SU-DHL-6 (cell line): ENCODE measurements around the gene DNAH5.

ENCODE experiments used
- H2AFZ ChIP-seq: fragments of 200-600 bp; sonication (generic); 2 replicates; pipeline ENCODE4 v1.6.1; 2014; ENCODE audit warnings: low read depth, mild to moderate bottlenecking, moderate library complexity, mixed read lengths, antibody characterized with exemption, low read length; ENCODE audit not compliant: severe bottlenecking
- H3F3A ChIP-seq: fragments of 200-600 bp; shearing (Covaris generic); 2 replicates; pipeline ENCODE4 v1.6.0; 2016; ENCODE audit warnings: antibody characterized with exemption, mild to moderate bottlenecking; ENCODE audit not compliant: insufficient read depth
- H3K27ac ChIP-seq: fragments of 200-600 bp; sonication (generic); 2 replicates; pipeline ENCODE4 v1.5.1; 2016; ENCODE audit warnings: low read depth, mild to moderate bottlenecking, low read length, moderate library complexity, mixed read lengths
- H3K27me3 ChIP-seq: fragments of 200-600 bp; sonication (generic), shearing (Covaris generic); 2 replicates; pipeline ENCODE4 v1.6.0; 2014; ENCODE audit warnings: mild to moderate bottlenecking, low read length
- H3K36me3 ChIP-seq: fragments of 200-600 bp; sonication (generic); 2 replicates; pipeline ENCODE4 v1.6.1; 2014; ENCODE audit warnings: mild to moderate bottlenecking, low read length, mixed read lengths
- H3K4me2 ChIP-seq: fragments of 300-600, 200-600 bp; shearing (Covaris generic), sonication (generic); 2 replicates; pipeline ENCODE4 v1.6.0; 2014; ENCODE audit warnings: low read length, low read depth, mild to moderate bottlenecking; ENCODE audit not compliant: poor library complexity, severe bottlenecking
- H3K4me3 ChIP-seq: fragments of 200-600 bp; sonication (generic); 2 replicates; pipeline ENCODE4 v1.5.1; 2014; ENCODE audit warnings: antibody characterized with exemption, low read length, mild to moderate bottlenecking, mixed read lengths; ENCODE audit not compliant: insufficient read depth, poor library complexity, severe bottlenecking
- H3K79me2 ChIP-seq: fragments of 200-600 bp; sonication (generic); 2 replicates; pipeline ENCODE4 v1.6.1; 2014; ENCODE audit warnings: mild to moderate bottlenecking, low read length, moderate library complexity; ENCODE audit not compliant: insufficient read depth
- H3K9ac ChIP-seq: fragments of 200-600 bp; sonication (generic); 2 replicates; pipeline ENCODE4 v1.7.0; 2014; ENCODE audit warnings: mild to moderate bottlenecking, low read length
- H3K9me2 ChIP-seq: fragments of 200-600 bp; sonication (generic); replicated peaks from 2 replicates; pipeline ENCODE4 v1.6.1; 2014; ENCODE audit warnings: low read length; ENCODE audit not compliant: insufficient read depth
- H3K9me3 ChIP-seq: fragments of 200-600 bp; sonication (generic); 2 replicates; pipeline ENCODE4 v1.6.1; 2014; ENCODE audit warnings: low read length, mixed read lengths; ENCODE audit not compliant: insufficient read depth
- H4K20me1 ChIP-seq: fragments of 200-600 bp; sonication (generic); 2 replicates; pipeline ENCODE4 v1.6.1; 2014; ENCODE audit warnings: low read depth, mild to moderate bottlenecking, antibody characterized with exemption, low read length, moderate library complexity, mixed read lengths
- CTCF ChIP-seq: fragments of 200-600 bp; sonication (generic); IDR thresholded peaks from one replicate; pipeline ENCODE4 v1.5.1; 2017; ENCODE audit warnings: antibody characterized with exemption, mild to moderate bottlenecking, low read length, moderate library complexity; ENCODE audit not compliant: insufficient read depth, poor library complexity, severe bottlenecking
- EZH2phosphoT487 ChIP-seq: fragments of 200-600 bp; sonication (generic), shearing (Covaris generic); conservative IDR thresholded peaks from 2 replicates; pipeline ENCODE4 v1.6.1; 2018; ENCODE audit warnings: mild to moderate bottlenecking, antibody characterized with exemption, low read length, moderate library complexity, mixed read lengths

Gene DNAH5

GRCh38 chr5:13939638-13940037 is 4.8 kb downstream of the DNAH5 start:
- Histone ChIP-seq H3K36me3 (no peaks in the 10 kb centered on the region), H3K4me3 (no peak overlapping the region), H3K27ac (no peak overlapping the region), H3K27me3 (no peaks in the 10 kb centered on the region), H4K20me1 (no peaks in the 10 kb centered on the region), H3K79me2 (no peaks in the 10 kb centered on the region), H3K9ac (no peak overlapping the region), H3F3A (no peaks in the 10 kb centered on the region), H3K9me2 (no peaks in the 10 kb centered on the region; the same call in 1 of the 2 replicates), H3K4me2 (no peak overlapping the region), H3K9me3 (no peaks in the 10 kb centered on the region), H2AFZ (no peak overlapping the region)
- TF ChIP-seq EZH2phosphoT487 (no peak), CTCF (no peak)

GRCh38 chr5:13934921-13935320 is 9.6 kb downstream of the DNAH5 start:
- no peaks in the 10 kb centered on the region for H3K36me3 ChIP-seq

DNA sequence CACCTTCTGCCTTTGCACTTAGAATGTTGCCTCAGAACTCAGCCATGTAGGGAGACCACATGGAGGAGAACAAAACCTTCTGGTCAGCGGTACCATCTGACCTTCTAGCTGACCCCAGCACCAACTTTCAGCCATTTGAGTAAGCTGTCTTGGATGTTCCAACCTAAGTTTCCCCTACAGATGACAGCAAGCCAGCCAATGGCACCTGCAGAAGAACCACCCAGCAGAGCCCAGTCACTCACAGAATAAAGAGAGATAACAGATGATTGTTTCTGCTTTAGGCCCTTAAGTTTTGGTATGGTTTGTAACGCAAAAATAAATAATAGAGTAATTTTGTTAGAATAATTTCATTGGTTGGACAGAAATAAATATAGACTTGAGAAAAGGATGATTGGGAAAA is 10.4 kb downstream of the DNAH5 start:
- Histone ChIP-seq H3K36me3 (no peaks in the 10 kb centered on the region), H3F3A (no peaks in the 10 kb centered on the region), H3K4me2 (no peak overlapping the region), H3K9me3 (no peaks in the 10 kb centered on the region), H3K9me2 (no peaks in the 10 kb centered on the region; the same call in 1 of the 2 replicates), H2AFZ (no peak overlapping the region), H4K20me1 (no peaks in the 10 kb centered on the region), H3K9ac (no peak overlapping the region), H3K4me3 (no peak overlapping the region), H3K79me2 (no peaks in the 10 kb centered on the region), H3K27ac (no peak overlapping the region), H3K27me3 (no peaks in the 10 kb centered on the region)
- TF ChIP-seq CTCF (no peak), EZH2phosphoT487 (no peak)

More at GRCh38 chr5:13934921-13935320, 9.6 kb downstream of the DNAH5 start:
- no peak overlapping the region for H3K4me2 ChIP-seq
- H3K79me2 ChIP-seq: no peaks in the 10 kb centered on the region
- H3K27ac ChIP-seq: no peak overlapping the region
- H3K9me3 ChIP-seq: no peaks in the 10 kb centered on the region
- no peak overlapping the region for H3K9ac ChIP-seq
- H3K4me3 ChIP-seq: no peak overlapping the region
- TF ChIP-seq EZH2phosphoT487: no peak
- TF ChIP-seq CTCF: no peak
- no peaks in the 10 kb centered on the region; the same call in 1 of the 2 replicates for H3K9me2 ChIP-seq
- H4K20me1 ChIP-seq: no peaks in the 10 kb centered on the region
- H2AFZ ChIP-seq: no peak overlapping the region
- H3K27me3 ChIP-seq: no peaks in the 10 kb centered on the region
- H3F3A ChIP-seq: no peaks in the 10 kb centered on the region
